HG02798 (cell line): ENCODE data around the gene PDE9A.

Source experiments
- ATAC-seq: cut with Tn5 transposase; IDR thresholded peaks from one replicate; pipeline ENCODE4 v1.9.1; 2021; ENCODE audit warnings: mild to moderate bottlenecking; ENCODE audit not compliant: unreplicated experiment, poor library complexity

The PDE9A gene

GRCh38 chr21:42751866-42752265 is 98.4 kb downstream of the PDE9A start:
- ATAC-seq, result no peak

DNA sequence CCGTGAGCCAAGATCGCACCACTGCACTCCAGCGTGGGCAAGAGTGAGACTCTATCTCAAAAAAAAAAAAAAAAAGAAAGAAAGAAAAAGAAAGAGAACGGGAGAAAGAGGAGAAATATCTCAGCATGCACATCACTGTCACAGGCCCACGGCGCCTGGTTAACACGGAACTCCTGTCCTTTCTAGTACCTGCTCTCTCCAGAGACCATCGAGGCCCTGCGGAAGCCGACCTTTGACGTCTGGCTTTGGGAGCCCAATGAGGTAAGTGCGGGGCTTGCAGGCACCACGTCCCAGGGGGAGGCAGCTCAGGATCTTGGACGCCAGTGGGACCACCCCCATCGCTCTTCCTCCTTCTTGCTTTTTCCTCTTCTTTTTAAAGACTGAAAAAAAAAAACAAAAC is 100.4 kb downstream of the PDE9A start:
- ATAC-seq, result no peak

DNA sequence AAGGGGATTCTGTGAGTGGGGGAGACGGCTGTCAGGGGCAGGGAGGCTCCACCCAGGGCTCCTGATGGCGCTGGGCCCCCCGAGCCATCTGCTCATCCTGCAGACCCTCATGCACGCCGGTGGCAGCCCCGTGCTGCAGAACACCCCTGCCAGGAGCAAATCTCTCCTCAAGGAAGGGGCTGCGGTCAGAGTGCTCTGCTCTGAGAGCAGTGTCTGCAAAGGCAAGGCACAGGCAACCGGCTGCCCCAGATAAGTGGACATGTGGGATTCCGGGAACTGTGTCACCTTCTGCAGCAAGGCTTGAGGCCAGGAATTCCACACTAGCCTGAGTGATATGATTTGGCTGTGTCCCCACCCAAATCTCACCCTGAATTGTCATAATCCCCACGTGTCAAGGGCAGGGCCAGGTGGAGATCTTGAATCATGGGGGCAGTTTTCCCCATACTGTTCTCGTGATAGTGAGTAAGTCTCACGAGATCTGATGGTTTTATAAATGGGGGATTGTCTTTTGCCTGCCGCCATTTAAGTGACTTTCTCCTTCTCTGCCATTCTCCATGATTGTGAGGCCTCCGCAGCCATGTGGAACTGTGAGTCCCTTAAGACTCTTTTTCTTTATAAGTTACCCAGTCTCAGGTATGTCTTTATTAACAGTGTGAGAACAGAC is 101.0 kb downstream of the PDE9A start:
- no peak for ATAC-seq

DNA sequence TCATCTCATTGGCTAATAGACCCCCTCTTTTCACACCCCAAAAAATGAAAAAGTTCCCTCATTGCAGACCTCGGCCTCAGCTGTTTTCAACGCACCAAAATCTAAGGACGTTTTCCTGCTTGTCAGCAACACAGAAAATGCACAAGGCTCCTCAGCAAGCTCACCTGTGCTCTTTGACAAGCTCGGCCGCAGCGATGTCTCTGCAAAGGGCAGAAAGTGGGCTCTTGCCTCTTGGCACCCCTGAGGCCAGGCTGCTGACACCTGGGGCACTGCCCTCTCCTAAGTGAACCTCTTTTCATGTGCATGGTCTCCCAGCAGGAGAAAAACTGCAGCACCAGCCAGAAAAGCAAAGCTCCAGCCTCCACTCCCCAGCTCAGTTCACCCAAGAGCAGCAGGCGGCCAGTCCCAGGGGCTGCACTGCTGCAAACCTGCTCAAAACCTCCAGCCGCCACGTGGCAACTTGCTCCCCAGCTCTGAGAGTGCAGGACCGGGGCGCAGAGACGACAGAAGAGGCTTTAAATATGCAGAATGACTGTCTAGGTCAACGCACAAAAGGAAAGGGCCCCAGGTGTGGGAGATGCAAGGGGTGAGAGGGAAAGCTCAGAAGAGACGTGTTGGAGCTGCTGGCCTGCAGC is 101.7 kb downstream of the PDE9A start:
- ATAC-seq, result no peak

DNA sequence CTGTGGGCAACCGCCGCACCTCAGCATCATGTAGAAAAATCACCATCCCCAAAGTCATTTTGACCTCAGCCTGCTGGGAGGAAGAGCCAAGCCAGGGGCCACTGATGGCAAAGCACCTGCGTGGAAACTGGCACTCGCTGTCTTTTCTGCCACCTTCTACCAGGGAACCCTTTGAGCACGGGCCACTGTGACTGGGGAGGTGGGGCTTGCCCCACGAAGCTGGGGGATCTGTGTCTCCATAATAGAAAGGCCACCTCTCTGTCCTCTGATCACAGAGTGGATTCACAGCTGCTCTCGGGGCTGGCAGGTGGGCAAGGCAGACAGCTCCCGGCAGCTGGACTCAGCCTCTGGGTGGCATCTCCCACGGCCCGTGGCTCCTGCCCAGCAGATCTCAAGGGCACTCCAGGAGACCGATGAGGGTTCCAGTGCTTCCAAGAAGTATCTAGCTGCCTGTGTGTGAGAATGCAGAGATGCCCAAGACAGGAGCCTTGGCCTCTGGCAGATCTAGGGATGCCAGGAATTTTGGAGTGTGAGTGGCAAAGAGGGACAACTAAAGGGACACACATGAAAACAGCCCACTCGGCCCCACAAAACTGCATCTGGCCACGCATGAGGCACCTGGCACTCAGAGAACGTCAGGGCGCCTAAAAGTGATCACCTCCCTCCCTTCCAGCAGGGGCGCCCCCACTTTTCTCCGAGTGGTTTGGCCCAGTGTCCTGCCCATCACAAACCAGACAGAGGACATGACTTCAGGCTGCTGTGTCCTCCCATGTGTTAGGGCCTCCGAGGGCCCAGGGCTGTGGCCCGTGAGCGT is 102.6 kb downstream of the PDE9A start:
- no peak for ATAC-seq

- ATAC-seq, result no peak
Measured at GRCh38 chr21:42756580-42757250, 103.3 kb downstream of the PDE9A start.

GRCh38 chr21:42757422-42757821 is 104.0 kb downstream of the PDE9A start:
- no peak for ATAC-seq

DNA sequence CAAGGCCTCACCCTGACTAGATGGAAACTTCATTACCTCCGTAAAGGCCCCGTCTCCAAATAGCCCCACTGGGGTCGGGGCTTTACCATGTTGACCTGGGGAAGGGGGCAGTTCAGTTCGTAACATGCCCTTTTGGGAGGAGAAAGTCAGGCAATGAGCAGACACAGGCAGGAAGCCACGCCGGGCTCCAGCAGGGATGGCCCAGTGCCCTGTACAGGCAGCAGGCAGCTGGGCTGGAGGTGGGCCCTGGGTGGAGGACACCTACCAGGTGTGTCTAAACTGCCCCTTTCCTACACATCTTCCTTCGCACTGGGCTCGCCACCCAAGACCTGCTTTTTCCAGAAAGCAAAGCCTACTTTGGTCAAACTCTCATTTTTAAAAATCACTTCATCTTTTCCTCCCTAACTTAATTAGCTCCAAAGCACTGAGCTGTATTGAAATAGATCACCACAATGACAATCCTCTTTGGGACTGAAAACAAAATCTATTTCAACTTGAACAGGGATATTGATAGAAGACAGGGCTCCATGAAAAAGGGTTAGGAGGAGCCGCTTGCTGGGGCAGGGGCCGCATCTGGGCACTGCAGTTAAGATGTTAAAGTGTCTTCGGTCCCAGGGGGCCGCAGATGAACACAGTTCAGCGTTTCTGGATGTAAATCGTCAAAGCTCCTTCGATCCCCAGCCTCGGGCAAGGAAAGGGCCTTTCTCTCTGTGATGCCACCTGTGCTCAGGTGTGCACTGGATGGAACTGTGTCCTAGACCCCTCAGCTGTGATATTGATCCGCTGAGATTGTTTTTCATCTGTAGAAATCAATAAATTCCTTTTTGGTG is 104.6 kb downstream of the PDE9A start:
- ATAC-seq, result no peak

GRCh38 chr21:42758721-42759593 is 105.5 kb downstream of the PDE9A start:
- ATAC-seq, result no peak

DNA sequence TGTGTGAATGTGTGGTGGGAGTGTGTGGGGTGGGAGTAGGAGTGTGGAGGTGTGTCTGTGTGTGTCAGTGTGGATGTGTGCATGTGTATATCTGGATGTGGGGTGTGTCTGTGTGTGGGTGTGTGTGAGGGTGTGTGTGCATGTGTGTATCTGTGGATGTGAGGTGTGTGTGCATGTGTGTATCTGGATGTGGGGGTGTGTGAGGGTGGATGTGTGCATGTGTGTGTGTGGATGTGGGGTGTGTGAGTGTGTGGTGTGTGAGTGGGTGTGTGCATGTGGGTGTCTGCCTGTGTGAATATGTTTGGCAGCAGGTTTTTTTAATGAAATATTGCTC is 106.1 kb downstream of the PDE9A start:
- ATAC-seq, result no peak

DNA sequence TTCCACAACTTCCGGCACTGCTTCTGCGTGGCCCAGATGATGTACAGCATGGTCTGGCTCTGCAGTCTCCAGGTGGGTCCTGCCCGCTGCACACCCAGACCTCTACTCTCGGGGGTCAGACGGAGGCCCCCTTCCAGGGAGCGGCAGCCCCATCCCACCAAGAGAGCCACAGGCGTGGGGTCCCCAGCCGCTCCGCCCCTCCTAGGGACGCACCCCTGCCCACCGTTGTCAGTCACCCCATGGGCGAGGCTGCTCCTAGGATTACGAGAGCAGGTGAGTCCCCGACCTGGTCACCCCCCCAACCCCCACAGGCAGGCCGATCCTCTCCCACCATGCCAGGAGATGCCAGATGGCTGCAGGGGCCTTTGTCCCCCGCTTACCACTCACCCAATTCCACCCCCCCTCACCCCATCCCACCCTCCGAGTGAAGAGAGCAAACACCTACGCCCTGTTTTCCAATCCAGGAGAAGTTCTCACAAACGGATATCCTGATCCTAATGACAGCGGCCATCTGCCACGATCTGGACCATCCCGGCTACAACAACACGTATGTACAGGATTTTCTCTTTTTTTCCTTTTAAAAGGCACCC is 107.0 kb downstream of the PDE9A start:
- no peak for ATAC-seq

DNA sequence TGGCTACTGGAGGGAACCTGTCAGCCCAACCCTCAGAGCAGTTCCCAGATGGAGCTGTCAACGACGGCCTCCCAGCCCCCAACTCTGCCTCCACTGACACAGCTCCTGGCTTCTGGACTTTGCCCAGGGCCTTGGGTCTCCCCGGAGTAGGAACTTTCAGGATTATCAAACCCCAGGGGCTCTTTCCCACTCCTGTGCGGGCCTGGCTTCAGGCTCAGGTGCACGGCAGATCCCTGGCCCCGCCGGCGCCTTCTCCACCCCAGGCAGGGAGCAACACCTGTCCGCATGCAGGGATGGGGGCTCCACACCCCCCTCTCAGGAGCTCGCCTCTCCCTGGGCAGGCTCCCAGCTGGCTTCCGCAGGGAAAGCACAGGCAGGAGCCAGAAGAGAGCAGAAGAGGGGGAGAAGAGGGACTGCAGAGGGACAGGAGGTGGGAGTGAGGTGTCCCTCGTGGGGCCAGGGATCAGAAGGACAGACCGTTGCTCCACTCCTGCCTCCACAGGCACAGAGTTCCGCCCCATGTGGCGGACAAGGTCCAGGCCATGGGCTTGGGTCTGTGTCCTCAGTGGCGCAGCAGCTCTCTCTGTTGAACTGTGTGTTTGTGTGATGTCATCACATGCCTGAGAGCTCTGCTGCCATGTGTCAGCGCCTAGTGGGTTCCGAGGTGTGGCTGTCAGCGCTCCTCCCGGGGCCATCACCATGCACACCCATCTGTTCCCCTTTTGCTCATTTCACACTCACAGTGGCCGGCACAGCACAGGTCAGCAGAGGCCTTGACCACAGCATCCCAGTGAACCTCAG is 107.7 kb downstream of the PDE9A start:
- ATAC-seq, result no peak

DNA sequence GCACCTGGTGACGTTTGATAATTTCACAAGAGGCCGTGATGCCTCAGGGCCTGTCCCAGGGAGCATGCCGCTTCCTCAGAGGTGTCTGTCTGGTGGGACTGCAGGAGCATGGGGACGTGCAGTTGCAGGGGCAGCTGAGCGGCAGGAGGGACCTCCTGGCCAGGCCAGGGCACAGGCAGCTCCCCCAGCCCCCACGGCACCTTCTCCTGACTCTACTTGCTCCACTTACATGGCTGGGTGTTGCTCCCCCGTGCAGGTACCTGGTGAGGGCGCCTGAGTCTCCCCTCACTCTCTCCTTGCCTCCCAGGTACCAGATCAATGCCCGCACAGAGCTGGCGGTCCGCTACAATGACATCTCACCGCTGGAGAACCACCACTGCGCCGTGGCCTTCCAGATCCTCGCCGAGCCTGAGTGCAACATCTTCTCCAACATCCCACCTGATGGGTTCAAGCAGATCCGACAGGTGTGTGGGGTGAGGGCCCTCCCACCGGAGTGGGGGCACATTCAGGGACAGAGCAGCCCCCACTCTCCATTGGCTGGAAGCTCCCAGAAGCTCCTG is 108.4 kb downstream of the PDE9A start:
- ATAC-seq, result no peak

GRCh38 chr21:42763581-42764442 is 110.4 kb downstream of the PDE9A start:
- no peak for ATAC-seq

- no peak for ATAC-seq
Measured at GRCh38 chr21:42764443-42764760, 111.0 kb downstream of the PDE9A start.

- ATAC-seq, result no peak
Measured at GRCh38 chr21:42764883-42765282, 111.5 kb downstream of the PDE9A start.

DNA sequence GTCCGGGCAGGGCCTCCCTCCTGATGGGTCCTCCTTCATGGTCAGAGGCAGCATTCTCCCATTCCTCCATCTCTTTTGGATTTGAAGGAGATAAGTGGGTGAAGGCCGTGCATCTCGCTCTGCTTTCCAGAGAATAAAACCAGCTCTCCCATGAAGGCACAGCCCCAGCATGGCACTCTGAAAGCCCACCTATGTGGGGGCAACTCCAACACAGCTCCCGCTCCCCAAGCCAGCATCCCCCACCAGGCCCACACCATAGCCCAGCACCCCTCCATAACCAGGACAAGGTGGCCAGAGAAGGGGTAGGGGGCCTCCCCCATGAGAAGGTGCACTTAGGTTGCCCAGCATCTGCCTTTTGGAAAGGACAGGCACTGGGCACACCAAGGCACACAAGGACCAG is 112.2 kb downstream of the PDE9A start:
- no peak for ATAC-seq
